HG02678 (cell line): ENCODE results near the gene PROZ.
"Not testable (repeated sequence)": the region's sequence is repeated elsewhere in the genome, so short reads cannot be mapped to it uniquely, and the experiment has no call there.

Source experiments
- ATAC-seq: cut with Tn5 transposase; IDR thresholded peaks from one replicate; pipeline ENCODE4 v1.9.1; 2021; ENCODE audit warnings: mild to moderate bottlenecking, moderate library complexity; ENCODE audit not compliant: unreplicated experiment

PROZ gene

GRCh38 chr13:113155201-113155600, 3.2 kb upstream of the PROZ start:
- no peak for ATAC-seq

GRCh38 chr13:113155982-113156655, 2.3 kb upstream of the PROZ start:
- ATAC-seq: no peak

- ATAC-seq: no peak
Observed at GRCh38 chr13:113157206-113157928, 1.1 kb upstream of the PROZ start.

- ATAC-seq: no peak
Observed at GRCh38 chr13:113158946-113159345, 498 bp downstream of the PROZ start.

- ATAC-seq: no peak
Observed at GRCh38 chr13:113159701-113160100, 1.3 kb downstream of the PROZ start.

- no peak for ATAC-seq
Observed at GRCh38 chr13:113160983-113161382, 2.5 kb downstream of the PROZ start.

- no peak for ATAC-seq
Observed at GRCh38 chr13:113161433-113161832, 3.0 kb downstream of the PROZ start.

GRCh38 chr13:113161975-113162374, 3.5 kb downstream of the PROZ start:
- ATAC-seq: not testable (repeated sequence)

- no peak for ATAC-seq
Observed at GRCh38 chr13:113162783-113163685, 4.6 kb downstream of the PROZ start.

- ATAC-seq: no peak
Observed at GRCh38 chr13:113164492-113164891, 6.0 kb downstream of the PROZ start.

GRCh38 chr13:113166266-113166665, 7.8 kb downstream of the PROZ start:
- ATAC-seq: no peak

GRCh38 chr13:113166681-113167080, 8.2 kb downstream of the PROZ start:
- no peak for ATAC-seq

GRCh38 chr13:113167155-113167554, 8.7 kb downstream of the PROZ start:
- no peak for ATAC-seq

- ATAC-seq: no peak
Observed at GRCh38 chr13:113167575-113167974, 9.1 kb downstream of the PROZ start.

- no peak for ATAC-seq
Observed at GRCh38 chr13:113168211-113168610, 9.8 kb downstream of the PROZ start.

GRCh38 chr13:113169277-113170272, 11.1 kb downstream of the PROZ start:
- ATAC-seq: no peak

GRCh38 chr13:113170511-113170910, 12.1 kb downstream of the PROZ start:
- no peak for ATAC-seq

GRCh38 chr13:113171250-113172125, 13.0 kb downstream of the PROZ start:
- ATAC-seq: no peak

- no peak for ATAC-seq
Observed at GRCh38 chr13:113172419-113172926, 14.0 kb downstream of the PROZ start.
